ENCODE results near the gene COX6B2. TPM values are rescaled to one million over a fixed set of nuclear protein-coding genes. Genes with fewer than 3 reads are reported as not detected.

COX6B2 gene
- total and polyA plus RNA-seq, 2 of the 8 experiments (the other 6 are each of a cell fraction or from before 2014, with no cell fraction given): 4.9 to 6.4 TPM

- no peak for TF ChIP-seq CHD7 (IDR thresholded peaks at IDR 0.05; ENCODE audit: insufficient replicate concordance, low read length)
- no peak for TF ChIP-seq CBX5 (IDR thresholded peaks at IDR 0.05; ENCODE audit: low read depth, low read length)
- TF ChIP-seq JUN (IDR thresholded peaks at IDR 0.05; ENCODE audit: low read depth, low read length): no peak
- TF ChIP-seq NANOG (IDR thresholded peaks at IDR 0.05; ENCODE audit: insufficient read depth, low read depth, low read length, poor library complexity, severe bottlenecking): no peak
- TF ChIP-seq CTBP2 (IDR thresholded peaks at IDR 0.05; ENCODE audit: borderline replicate concordance, insufficient read depth, insufficient read length, low read length): no peak
Observed at GRCh38 chr19:55352040-55352439, 2.5 kb downstream of the COX6B2 start (continued).

Data from H1 (cell line).